AG04449 (cell line): ENCODE measurements around the gene SEC14L1.

Experiments
- CTCF ChIA-PET: fragments of 350-600 bp; formaldehyde crosslinking; extraction: SDS; loops from one replicate; lab custom pipeline; 2021; ENCODE audit warnings: antibody characterized with exemption; lab: Yijun Ruan, JAX
- POLR2A ChIA-PET: fragments of 400-600, 350-600 bp; formaldehyde crosslinking; extraction: SDS; loops from one replicate; lab custom pipeline; 2020; ENCODE audit warnings: antibody characterized with exemption, inconsistent platforms; lab: Yijun Ruan, JAX
- DNase-seq: peaks from one replicate; pipeline ENCODE4 v3.0.0-alpha.2; 2010; ENCODE audit warnings: low read depth, low spot score
- H3K4me3 ChIP-seq: 2 replicates; pipeline ENCODE4 v1.5.1; 2011; ENCODE audit warnings: low read depth, mild to moderate bottlenecking, control low read depth, low read length
- CTCF ChIP-seq: IDR thresholded peaks from one replicate; pipeline ENCODE4 v1.5.1; 2011; ENCODE audit warnings: mild to moderate bottlenecking, moderate library complexity, low read length, control low read depth, inconsistent platforms; ENCODE audit not compliant: insufficient read depth; ENCODE audit errors: missing control alignments

Gene SEC14L1

DNA sequence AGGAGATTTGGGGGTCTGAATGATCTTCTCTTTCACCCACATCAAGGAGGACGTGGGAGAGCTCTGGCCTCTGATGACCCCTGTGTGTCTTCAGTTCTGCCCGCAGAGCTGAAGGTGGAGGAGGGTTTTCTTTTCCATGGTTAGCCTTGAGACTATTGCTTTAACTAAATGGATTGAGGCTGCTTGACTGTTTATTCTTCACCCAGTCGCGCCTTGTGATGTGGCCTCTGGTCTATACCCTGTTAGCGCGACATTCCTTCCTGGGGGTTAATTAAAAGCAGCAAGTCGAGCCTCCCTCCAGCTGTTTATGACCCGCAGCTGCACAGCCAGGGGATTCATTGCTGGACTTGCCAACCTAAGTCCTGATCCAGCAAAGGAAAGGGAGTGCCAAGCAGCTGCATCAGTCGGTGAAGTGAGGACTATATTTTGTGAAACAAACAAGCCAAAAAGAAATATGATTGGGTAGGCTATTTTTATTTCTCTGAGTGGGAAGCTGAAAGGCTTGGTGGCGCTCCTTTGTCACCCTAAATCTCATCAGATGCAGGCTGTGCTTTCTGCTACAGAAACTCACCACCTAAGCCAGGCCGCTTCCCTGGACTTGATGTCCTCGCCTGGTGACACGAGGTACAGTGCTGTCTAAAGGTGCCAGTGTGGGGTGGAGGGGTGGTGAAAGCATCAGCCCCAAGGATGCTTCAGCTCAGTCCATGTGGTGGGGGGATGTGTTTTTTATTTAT, 11.0 kb upstream of the SEC14L1 start:
- H3K4me3 ChIP-seq, result no peak overlapping the region
- DNase-seq, result no peak
- ChIA-PET POLR2A (interaction anchor here (1.0 kb wide), 1 partner anchor 11 kb away, joined by 3 read pairs; the partner anchor contains the start of gene SEC14L1), CTCF (interaction anchor here (1.0 to 2.6 kb wide), 3 partner anchors 10 to 42 kb away, joined by 6 to 9 read pairs (median 7); partner anchors contain the start of gene SEC14L1)
- TF ChIP-seq CTCF, result no peak

GRCh38 chr17:77130525-77130924, 10.2 kb upstream of the SEC14L1 start:
- DNase-seq, result no peak
- no peak overlapping the region for H3K4me3 ChIP-seq
- ChIA-PET CTCF (interaction anchor here (2.3 to 2.6 kb wide), 2 partner anchors 15 to 43 kb away, joined by 6 to 9 read pairs; no protein-coding TSS in a partner anchor), POLR2A (no interaction called here)
- no peak for TF ChIP-seq CTCF

GRCh38 chr17:77131904-77132303, 8.9 kb upstream of the SEC14L1 start:
- H3K4me3 ChIP-seq, result no peak overlapping the region
- POLR2A ChIA-PET, result interaction anchor here (0.7 to 1.1 kb wide), 2 partner anchors 8 to 80 kb away, joined by 3 to 8 read pairs; partner anchors contain the start of gene SEC14L1
- DNase-seq, result no peak
- CTCF ChIA-PET, result interaction anchor here (1.3 kb wide), 1 partner anchor 10 kb away, joined by 3 read pairs; no protein-coding TSS in a partner anchor
- TF ChIP-seq CTCF, result no peak

DNA sequence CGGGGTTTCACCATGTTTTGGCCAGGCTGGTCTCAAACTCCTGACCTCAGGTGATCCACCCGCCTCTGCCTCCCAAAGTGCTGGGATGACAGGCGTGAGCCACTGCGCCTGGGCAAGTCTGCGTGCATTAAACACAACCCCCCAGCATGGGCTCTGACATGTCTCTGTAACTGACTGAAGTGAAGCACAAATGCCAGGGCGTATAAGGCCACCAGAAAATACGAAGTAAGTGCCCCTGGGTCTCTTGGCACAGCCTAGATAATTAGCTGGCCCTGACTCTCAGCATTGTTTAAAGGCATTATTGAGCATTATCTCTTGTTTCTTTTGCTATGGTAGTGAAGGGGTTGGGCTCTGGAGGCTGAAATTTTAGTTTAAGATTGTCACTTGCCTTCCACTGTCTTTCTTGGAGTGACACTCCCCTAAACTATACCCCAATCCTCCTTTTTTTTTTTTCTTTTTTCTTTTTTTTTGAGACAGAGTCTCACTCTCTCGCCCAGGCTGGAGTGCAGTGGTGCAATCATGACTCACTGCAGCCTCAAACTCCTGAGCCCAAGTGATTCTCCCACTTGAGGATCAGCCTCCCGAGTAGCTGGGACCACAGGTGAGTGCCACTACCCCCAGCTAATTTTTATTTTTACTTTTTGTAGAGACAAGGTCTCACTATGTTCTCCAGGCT, 8.2 kb upstream of the SEC14L1 start:
- H3K4me3 ChIP-seq, result no peak overlapping the region
- ChIA-PET POLR2A (interaction anchor here (0.7 kb wide), 1 partner anchor 79 kb away, joined by 8 read pairs; no protein-coding TSS in a partner anchor), CTCF (interaction anchor here (1.3 kb wide), 1 partner anchor 10 kb away, joined by 3 read pairs; no protein-coding TSS in a partner anchor)
- TF ChIP-seq CTCF, result no peak
- no peak for DNase-seq

GRCh38 chr17:77133087-77133638, 7.6 kb upstream of the SEC14L1 start:
- CTCF ChIA-PET, result no interaction called here
- POLR2A ChIA-PET, result no interaction called here

More at GRCh38 chr17:77133087-77133638, 7.6 kb upstream of the SEC14L1 start:
- no peak for DNase-seq
- H3K4me3 ChIP-seq, result no peak overlapping the region
- TF ChIP-seq CTCF, result no peak
